ENCODE data around the gene IBTK.
A peak's percentile ranks its signal among the peaks of the same experiment; 100 is the strongest.
"Not testable (repeated sequence)": the region's sequence is repeated elsewhere in the genome, so short reads cannot be mapped to it uniquely, and the experiment has no call there.

The IBTK gene, protein sequence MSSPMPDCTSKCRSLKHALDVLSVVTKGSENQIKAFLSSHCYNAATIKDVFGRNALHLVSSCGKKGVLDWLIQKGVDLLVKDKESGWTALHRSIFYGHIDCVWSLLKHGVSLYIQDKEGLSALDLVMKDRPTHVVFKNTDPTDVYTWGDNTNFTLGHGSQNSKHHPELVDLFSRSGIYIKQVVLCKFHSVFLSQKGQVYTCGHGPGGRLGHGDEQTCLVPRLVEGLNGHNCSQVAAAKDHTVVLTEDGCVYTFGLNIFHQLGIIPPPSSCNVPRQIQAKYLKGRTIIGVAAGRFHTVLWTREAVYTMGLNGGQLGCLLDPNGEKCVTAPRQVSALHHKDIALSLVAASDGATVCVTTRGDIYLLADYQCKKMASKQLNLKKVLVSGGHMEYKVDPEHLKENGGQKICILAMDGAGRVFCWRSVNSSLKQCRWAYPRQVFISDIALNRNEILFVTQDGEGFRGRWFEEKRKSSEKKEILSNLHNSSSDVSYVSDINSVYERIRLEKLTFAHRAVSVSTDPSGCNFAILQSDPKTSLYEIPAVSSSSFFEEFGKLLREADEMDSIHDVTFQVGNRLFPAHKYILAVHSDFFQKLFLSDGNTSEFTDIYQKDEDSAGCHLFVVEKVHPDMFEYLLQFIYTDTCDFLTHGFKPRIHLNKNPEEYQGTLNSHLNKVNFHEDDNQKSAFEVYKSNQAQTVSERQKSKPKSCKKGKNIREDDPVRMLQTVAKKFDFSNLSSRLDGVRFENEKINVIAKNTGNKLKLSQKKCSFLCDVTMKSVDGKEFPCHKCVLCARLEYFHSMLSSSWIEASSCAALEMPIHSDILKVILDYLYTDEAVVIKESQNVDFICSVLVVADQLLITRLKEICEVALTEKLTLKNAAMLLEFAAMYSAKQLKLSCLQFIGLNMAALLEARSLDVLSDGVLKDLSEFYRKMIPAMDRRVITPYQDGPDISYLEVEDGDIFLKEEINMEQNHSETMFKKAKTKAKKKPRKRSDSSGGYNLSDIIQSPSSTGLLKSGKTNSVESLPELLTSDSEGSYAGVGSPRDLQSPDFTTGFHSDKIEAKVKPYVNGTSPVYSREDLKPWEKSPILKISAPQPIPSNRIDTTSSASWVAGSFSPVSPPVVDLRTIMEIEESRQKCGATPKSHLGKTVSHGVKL (N-terminal part only)

DNA sequence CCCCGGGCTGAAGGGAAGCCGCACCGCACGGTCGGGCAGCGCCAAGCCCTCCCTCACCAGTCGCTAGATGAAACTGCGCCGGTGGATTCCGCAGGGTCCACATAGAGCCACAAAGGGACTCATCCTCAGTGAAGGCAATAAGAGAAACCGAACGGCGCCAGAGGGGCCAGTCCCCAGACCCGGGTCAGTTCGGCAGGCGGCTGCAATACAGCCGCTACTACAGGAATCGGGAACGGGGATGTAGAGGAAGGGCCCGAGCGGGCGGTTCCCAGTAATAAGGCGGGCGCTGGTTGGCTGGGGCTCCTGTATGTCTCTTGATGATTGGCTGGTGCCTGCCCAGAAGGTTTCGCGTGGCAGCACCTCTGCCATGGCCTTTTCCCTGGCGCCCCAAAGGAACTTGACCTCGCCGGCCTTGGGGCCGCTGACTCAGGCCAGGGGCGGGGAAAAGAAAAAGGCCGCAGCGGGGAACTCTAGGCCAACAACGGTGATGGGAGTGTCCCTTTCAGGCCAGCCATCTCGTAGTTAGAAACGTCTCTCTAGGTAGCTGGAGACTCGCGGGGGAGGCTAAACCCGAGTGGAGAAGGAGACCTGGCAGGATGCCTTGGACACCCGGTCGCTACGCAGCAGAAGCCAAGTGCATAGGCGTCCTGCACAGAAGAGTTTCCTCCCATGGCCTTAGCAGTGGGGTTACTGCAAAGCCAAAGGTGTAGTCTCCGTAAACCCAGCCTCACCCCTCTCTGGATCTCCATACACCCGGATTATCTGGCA, at the start of gene IBTK:
Gene IBTK (minus strand): TSS at position 240 of the 768 bp plus-strand sequence. CDS start 7,258 bp downstream, outside the sequence.
- peak; percentile 92 for DNase-seq

DNA sequence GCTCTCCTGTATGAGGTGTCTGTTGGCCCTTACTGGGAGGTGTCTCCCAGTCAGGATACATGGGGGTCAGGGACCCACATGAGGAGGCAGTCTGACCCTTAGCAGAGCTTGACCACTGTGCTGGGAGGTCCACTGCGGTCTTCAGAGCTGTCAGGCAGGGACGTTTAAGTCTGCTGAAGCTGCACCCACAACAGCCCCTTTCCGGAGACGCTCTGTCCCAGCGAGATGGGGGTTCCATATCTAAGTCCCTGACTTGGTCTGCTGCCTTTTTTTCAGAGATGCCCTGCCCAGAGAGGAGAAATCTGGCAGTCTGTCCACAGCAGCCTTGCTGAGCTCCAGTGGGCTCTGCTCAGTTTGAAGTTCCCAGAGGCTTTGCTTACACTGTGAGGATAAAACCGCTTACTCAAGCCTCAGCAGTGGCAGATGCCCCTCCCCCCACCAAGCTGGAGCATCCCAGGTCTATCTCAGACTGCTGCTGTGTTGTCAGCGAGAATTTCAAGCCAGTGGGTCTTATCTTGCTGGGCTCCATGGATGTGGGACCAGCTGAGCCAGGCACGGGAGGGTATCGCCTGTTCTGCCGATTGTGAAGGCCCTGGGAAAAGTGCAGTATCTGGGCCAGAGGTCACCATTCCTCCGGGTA, 36.3 kb upstream of the IBTK start:
- no peak for DNase-seq

DNA sequence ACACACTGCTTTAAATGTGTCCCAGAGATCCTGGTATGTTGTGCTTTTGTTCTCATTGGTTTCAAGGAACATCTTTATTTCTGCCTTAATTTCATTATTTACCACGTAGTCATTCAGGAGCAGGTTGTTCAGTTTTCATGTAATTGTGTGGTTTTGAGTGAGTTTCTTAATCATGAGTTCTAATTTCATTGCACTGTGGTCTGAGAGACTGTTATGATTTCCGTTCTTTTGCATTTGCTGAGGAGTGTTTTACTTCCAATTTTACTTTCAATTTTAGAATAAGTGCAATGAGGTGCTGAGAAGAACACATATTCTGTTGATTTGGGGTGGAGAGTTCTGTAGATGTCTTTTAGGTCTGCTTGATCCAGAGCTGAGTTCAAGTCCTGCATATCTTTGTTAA, 34.0 kb upstream of the IBTK start:
- peak; percentile 39 for DNase-seq

DNA sequence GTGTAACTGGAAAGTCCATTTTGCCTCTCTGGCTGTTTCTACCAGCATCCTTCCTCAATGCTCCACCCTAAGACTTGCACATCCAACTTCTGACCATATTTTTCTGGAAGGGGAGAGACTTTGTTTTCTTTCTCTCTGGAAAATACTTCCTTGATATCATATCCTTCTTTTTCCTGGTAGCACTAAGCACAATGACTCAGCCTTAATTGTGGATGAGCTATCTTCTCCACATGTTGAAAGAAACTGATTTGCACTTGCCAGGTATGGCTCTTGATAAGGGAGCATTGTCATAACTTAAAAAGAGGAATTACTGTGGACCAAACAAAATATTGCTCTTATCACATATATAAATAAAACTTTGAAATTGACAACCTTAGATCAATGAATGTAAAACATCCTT, 30.1 kb upstream of the IBTK start:
- DNase-seq, result no peak

DNA sequence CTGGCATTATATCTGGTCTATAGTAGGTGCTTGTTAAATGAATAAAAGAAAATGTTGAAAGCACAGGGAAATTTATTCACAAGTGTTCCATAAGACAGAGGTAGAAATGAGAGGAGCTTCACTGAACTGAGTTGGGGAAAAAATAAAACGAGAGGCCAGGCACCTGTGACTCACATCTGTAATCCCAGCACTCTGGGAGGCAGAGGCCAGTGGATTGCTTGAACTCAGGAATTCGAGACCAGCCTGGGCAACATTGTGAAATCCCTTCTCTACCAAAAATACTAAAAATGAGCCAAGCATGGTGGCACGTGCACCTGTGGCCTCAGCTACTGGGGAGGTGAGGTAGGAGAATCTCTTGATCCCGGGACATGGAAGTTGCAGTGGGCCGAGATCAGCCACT, 28.1 kb upstream of the IBTK start:
- DNase-seq, result no peak

DNA sequence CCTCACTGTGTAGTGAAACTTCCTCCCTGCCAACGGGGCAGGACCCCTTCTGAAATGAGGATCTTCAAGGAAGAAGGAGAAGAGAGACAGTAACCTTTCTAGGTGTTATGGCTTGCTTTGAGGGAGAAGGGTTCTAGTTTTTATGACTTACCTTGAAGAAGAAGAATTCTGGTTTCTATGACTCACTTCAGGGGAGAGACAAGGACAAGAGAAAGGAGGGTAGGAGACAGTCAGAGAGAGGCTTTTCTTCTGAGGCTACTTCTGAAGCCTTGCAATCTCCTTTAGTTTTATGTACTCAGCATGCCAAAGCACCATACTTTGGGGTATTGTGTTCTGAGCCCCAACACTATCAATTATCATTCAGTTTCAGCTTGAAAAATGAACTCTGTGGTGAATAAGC, 25.8 kb upstream of the IBTK start:
- DNase-seq, result no peak

DNA sequence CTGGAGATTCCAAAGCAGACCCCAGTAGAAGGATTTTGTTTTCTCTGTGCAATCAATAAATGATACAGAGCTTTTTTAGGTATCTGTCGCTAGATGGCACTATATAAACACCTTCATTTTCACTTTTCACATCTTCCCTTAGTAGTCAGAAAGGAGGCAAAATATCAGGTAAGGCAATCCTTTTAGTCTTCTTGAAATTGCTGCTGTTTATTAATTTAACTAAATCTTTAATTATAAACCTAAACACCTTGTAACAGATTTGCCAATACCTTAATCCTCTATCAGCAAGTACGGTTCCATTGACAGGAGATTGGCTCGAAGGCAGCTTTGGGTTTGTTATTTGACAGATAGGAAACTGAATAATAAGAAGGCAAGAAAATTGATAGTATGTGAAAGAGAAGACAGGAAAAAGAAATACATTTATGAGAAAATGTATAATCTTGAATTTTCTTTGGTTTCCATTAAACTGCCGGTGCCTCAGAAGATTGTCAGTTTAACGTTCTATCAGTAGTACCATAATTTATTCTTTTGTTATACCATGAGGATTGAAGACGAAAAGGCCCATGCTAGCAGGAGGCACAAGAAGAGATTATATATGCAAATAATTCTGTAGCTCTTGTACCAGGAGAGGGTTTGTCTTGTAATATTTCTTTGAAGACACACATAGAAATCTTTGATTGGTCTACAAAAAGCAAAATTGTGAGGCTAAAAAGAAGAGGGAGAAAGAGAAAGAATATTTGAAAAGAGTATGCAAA, 23.5 kb upstream of the IBTK start:
- peak; percentile 24 for DNase-seq

DNA sequence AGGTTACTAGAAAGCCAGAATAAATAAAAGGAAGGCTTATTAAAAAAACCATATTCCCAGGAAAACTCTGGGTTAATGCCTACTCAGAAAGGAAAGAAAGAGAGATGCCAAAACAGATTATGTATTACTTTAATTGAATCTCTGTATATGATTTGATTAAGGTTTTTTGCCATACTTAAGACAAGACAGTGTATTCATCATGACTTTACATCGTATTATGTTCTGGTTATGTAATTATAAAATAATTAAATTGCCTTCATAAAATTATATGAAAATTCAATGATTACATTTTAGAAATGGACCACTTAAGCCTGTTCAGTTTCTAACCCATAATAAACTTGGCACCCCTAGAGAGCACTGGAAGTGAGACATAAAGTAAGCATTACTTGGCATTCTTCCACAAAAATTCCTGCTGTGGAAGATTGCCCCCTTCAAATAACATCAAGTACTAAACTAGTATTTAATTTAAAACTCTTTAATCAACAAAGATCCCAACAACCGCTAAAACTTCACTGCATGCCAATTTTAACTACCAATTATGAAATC, 20.8 kb upstream of the IBTK start:
- no peak for DNase-seq

DNA sequence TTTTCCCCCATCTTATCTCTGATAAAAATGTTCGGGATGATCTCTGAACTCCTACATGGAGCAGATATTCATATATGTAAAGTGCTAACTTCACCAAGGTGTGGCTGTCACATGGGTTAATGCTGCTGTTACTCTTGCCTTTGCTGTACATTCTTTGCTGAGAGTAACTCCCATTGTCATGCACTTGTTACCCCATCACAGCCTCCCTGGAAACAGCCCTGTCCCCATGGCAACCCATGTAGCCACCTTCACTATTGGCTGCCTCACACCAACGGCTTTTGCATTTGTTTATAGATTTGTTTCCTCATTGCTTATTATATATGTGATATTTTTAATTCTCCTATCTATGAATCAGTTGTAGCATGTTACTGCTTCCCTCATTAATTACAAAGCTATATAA, 17.3 kb upstream of the IBTK start:
- no peak for DNase-seq

DNA sequence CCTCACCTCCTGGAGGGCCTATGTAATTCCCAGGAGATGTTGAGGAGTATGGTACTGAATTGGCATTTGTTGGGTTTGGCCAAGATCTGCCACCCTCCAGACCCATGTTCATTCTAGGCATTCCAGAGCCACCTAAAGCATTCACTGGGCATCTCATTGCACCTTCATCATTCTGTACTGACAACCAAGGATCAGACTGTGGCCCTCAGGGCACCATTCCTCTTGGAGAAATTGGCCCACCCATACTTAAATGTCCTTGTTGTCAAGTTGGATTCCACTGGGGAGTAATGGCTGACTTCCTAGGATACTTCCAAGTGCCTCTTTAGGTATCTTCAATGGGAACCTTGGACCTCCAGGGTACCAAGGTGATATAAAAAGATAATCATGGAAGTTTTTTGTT, 16.8 kb upstream of the IBTK start:
- DNase-seq, result no peak

DNA sequence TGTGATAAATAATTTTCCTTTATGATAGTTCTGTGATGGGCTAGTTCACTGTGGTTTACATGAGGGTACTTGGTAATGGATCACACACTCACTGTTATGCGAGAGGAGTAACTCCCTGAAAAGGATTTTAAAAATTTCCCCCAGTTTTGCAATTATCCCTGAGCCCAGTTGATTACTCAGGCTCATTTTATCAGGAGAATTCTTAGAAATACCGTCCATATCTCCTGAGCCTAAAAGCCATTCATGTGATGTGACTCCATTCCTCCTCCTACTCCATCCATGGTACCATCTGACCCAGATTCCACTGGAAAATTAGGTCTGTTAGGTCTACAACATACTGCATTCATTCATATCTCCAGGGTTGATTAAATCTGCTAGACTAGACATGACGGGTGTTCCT, 16.4 kb upstream of the IBTK start:
- no peak for DNase-seq

DNA sequence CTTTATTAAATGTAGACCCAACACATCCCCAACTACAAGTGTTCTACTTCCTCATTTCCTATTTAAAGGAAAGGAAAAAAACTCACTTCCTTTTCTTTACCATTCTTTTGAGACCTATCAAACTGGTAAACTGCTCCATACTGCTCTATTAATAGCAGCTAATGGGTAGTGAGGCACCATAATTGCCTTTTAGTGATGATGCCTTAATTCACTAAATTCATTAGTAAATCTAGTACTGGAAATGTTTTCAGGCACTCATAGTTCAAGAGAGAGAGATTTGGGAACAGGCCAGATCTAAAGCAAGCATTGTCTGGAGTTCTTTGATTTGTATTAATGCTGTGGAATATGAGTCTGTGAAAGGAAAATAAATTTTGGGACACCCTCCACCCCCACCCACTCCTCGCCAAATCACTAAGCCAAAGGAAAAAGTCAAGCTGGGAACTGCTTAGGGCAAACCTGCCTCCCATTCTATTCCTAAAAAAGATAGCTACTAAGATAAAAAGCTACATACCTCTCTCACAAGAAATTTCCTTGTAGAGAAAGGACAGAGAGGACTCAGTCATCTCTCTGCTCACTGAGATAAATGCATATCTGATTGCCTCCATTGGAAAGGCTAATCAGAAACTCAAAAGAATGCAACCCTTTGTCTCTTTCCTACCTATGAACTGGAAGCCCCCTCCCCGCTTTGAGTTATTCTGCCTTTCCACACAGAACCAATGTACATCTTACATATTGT, 13.6 kb upstream of the IBTK start:
- DNase-seq, result peak; percentile 79

DNA sequence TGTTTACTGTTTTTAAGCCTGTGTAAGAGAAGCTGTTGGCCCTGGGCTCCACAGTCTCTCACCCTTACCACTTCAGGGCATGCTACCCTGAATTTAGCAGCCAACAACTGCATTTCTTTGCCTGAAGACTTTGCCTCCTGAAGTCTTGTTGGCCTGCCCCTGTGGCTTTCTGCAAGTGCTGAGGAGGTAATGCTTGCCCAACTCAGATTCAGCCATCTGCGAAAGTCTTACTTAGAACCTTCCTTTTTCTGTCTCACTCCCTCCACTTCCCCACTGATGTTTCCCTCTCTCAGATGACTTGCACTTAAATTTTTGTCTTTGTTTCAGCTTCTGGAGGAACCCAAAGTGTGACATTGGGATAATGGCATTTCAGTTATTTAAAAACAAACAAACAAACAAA, 11.8 kb upstream of the IBTK start:
- DNase-seq, result peak; percentile 83

DNA sequence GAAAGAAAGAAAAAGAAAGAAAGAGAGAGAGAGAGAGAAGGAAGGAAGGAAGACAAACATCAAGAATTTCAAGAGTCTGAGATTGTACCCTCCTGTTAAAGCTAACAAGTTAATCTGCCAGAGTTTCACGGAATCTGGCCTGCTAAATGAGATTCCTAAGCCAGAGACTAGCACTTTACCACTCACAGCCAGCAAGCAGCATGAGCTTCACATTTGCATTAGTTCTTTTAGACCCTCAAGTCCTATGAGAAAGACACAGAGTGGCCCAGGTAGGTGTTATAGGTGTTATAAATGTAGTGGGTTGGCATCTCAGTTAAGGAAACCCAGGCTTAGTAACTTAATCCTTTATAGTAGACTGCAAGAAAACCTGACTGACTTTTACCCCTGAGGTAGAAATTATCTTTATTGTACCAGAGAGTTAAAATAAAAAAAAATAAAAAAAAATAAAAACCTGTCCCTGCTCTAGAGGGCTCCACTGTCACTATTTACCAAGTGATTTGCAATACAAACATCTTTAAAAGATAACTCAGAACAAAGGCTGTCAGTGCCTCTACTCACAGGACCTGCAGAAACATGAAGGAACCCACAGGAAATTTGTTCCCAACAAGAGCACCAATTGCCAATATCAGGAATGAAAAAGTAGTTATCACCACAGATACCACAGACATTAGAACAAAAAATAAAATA, 9.7 kb upstream of the IBTK start:
- DNase-seq, result no peak

DNA sequence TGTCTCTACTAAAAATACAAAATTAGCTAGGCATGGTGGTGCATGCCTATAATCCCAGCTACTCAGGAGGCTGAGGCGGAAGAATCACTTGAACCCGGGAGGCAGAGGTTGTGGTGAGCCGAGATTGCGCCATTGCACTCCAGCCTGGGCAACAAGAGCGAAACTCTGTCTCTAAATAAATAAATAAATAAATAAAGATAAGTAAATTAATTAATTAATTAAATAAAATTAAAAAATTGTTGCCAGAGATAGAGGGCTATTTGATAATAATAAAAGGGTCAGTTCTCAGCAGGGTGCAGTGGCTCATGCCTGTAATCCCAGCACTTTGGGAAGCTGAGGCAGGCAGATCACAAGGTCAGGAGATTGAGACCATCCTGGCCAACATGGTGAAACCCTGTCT, 7.2 kb upstream of the IBTK start:
- not testable (repeated sequence) for DNase-seq

DNA sequence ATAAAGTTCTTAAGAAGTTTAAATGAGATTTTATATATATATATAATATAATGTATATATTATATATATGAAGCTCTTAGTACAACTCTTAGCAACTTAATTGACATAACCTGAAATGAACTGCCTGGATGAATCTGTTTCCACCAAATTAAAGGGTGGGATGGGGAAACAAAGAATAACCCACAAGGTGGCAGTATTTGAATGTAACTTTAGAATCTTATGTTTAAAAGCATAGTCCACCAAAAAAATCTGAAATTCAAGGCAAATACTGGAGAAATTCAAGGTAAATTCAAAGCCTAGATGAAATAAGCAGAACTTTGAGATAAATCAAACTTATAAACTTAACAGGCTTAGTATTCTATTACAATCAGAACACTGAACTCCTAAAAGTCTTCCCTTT, 4.4 kb upstream of the IBTK start:
- DNase-seq, result no peak

DNA sequence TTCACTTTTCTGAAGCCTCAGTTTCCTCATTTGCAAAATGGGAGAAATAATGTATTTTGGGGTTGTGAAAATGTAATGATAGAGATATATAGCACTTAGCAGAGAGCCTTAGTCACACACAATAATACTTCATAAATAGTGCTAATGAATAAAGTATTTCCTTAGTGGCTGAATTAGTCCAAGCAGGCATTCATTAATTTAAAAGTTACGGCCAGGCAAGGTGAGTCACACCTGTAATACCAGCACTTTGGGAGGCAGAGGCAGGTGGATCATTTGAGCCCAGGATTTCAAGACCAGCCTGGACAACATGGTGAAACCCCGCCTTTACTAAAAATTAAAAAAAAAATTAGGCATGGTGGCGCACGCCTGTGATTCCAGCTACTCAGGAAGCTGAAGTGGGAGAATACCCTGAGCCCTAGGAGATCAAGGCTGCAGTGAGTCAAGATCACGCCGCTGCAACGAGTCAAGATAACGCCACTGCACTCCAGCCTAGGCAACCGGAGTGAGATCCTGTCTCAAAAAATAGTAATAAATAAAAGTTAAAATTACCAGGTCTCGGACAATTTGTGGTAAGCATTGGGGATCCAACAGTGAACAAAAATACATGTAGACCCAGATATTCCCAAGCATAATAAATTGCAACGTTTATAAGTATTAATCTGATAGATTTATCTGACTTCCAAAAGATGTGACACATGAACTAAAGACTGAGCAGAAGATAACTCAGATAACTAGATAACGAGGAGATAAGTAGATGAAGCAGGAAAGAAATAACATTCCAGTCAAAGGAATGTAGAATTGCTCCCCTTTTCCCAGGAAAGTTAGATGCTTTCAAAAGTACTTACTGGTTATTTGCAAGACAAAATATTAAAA, 2.1 kb upstream of the IBTK start:
- DNase-seq, result no peak

DNA sequence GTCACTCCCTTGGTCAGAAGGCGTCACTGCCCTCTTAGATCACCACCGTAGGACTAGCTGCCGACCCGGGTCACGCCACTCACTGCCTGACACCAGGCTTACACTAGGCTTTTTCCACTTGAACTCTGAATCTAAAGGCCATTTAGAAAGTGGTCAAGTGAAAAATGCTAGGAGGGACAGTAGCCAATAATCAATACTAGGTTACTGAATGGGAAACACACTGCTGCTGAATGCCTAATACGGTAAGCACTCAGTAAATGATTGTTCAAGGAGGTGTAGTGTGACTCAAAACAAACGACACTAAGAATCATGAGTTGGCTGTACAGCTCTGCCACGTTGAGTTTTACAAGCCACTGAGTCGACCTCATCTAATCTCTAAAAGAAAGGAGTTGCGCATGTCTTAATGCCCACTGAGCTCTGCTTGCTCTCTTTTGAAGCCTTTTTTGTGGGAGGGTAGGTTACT, 760 bp upstream of the IBTK start:
- DNase-seq, result peak; percentile 37
